ENCODE results near the gene SEMA3G.

DNA sequence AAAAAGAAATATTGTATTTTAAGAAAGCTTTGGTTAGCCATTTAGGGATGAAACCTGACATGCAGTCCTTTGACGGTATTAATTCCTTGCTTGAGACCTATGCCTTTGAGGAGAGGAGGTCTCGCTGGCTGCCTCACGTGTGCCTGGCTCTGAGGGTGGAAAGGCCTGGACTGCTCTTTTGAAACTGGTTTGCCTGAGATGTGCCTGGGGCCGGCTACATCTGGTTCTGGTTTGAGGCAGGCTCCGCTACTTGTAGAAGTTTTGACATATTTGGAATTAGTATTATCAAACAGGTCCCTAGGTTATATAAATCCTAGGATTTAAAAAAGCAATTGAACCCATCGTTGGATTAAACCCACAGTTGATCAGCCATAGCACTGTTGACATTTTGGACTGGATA is 17.0 kb upstream of the SEMA3G start:
- TF ChIP-seq, protein P1, sequence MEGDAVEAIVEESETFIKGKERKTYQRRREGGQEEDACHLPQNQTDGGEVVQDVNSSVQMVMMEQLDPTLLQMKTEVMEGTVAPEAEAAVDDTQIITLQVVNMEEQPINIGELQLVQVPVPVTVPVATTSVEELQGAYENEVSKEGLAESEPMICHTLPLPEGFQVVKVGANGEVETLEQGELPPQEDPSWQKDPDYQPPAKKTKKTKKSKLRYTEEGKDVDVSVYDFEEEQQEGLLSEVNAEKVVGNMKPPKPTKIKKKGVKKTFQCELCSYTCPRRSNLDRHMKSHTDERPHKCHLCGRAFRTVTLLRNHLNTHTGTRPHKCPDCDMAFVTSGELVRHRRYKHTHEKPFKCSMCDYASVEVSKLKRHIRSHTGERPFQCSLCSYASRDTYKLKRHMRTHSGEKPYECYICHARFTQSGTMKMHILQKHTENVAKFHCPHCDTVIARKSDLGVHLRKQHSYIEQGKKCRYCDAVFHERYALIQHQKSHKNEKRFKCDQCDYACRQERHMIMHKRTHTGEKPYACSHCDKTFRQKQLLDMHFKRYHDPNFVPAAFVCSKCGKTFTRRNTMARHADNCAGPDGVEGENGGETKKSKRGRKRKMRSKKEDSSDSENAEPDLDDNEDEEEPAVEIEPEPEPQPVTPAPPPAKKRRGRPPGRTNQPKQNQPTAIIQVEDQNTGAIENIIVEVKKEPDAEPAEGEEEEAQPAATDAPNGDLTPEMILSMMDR (IDR thresholded peaks at IDR 0.05; ENCODE audit: low read depth, low read length, poor library complexity, severe bottlenecking), result no peak
- no peak for TF ChIP-seq EZH2phosphoT487 (IDR thresholded peaks at IDR 0.05; ENCODE audit: borderline replicate concordance, low read length)
